IMR-90 (cell line): ENCODE results near the gene DSP. TPM values are rescaled to one million over a fixed set of nuclear protein-coding genes. Genes with fewer than 3 reads are reported as not detected.

Source experiments
- ATAC-seq: fragments of 200-7000 bp; cut with Tn5 transposase; 2 replicates; pipeline ENCODE4 v1.9.1; 2020; ENCODE audit warnings: low read depth, mild to moderate bottlenecking, moderate library complexity
- BruUV-seq: library from RNA; stranded (reverse); fragments of 400-500 nt; replicated peaks from 2 replicates; lab custom pipeline; 2021; lab: Mats Ljungman, UMichigan
- CTCF ChIA-PET: fragments of 300-600 bp; formaldehyde crosslinking; extraction: SDS; loops from one replicate; lab custom pipeline; 2021; ENCODE audit warnings: antibody characterized with exemption; lab: Yijun Ruan, JAX
- POLR2A ChIA-PET: fragments of 300-600 bp; sonication (Branson Sonifier 250); formaldehyde crosslinking; loops from one replicate; lab custom pipeline; 2022; ENCODE audit warnings: antibody characterized with exemption; ENCODE audit not compliant: unreplicated experiment; lab: Charles Lee
- DNase-seq: peaks from one replicate; pipeline ENCODE4 v3.0.0; 2013
- H2AFZ ChIP-seq: replicated peaks from 2 replicates; pipeline ENCODE3; 2013; ENCODE audit warnings: low read length, mild to moderate bottlenecking; ENCODE audit not compliant: poor library complexity
- H2AK5ac ChIP-seq: 2 replicates; pipeline ENCODE4 v1.6.1; 2013; ENCODE audit warnings: low read depth, low read length, inconsistent platforms
- H2AK9ac ChIP-seq: replicated peaks from 2 replicates; pipeline ENCODE3; 2013; ENCODE audit warnings: mild to moderate bottlenecking, low read depth, low read length, moderate library complexity; ENCODE audit not compliant: poor library complexity
- H2BK120ac ChIP-seq: 2 replicates; pipeline ENCODE4 v1.6.1; 2013; ENCODE audit warnings: low read depth, low read length, inconsistent platforms
- H2BK15ac ChIP-seq: 3 replicates; pipeline ENCODE4 v1.6.1; 2013; ENCODE audit warnings: low read depth, low read length, inconsistent platforms
- H2BK20ac ChIP-seq: 2 replicates; pipeline ENCODE4 v1.6.1; 2013; ENCODE audit warnings: low read depth, mild to moderate bottlenecking, inconsistent platforms, low read length, moderate library complexity
- H2BK5ac ChIP-seq: 2 replicates; pipeline ENCODE4 v1.6.1; 2013; ENCODE audit warnings: mild to moderate bottlenecking, low read depth, low read length, inconsistent platforms; ENCODE audit not compliant: poor library complexity, severe bottlenecking
- H3K14ac ChIP-seq: replicated peaks from 2 replicates; pipeline ENCODE4 v1.6.1; 2013; ENCODE audit warnings: low read depth, low read length, inconsistent platforms
- H3K18ac ChIP-seq: 2 replicates; pipeline ENCODE4 v1.6.1; 2013; ENCODE audit warnings: low read depth, low read length, control low read depth
- H3K23ac ChIP-seq: 2 replicates; pipeline ENCODE4 v1.6.1; 2013; ENCODE audit warnings: low read depth, low read length, inconsistent platforms
- H3K27ac ChIP-seq: 2 replicates; pipeline ENCODE4 v1.5.1; 2013; ENCODE audit warnings: mild to moderate bottlenecking, control low read depth, low read length; ENCODE audit not compliant: insufficient read depth
- H3K27me3 ChIP-seq: 2 replicates; pipeline ENCODE4 v1.6.1; 2013; ENCODE audit warnings: low read length; ENCODE audit not compliant: control insufficient read depth, insufficient read depth
- H3K36me3 ChIP-seq: 2 replicates; pipeline ENCODE4 v1.6.1; 2013; ENCODE audit warnings: low read length, mixed read lengths; ENCODE audit not compliant: control insufficient read depth, insufficient read depth
- H3K4ac ChIP-seq: 2 replicates; pipeline ENCODE4 v1.6.1; 2013; ENCODE audit warnings: low read depth, low read length, inconsistent platforms
- H3K4me1 ChIP-seq: 2 replicates; pipeline ENCODE4 v1.6.1; 2013; ENCODE audit warnings: low read length, mixed read lengths; ENCODE audit not compliant: control insufficient read depth, insufficient read depth
- H3K4me2 ChIP-seq: 2 replicates; pipeline ENCODE4 v1.6.1; 2013; ENCODE audit warnings: low read depth, mild to moderate bottlenecking, control low read depth, low read length, moderate library complexity
- H3K4me3 ChIP-seq: 2 replicates; pipeline ENCODE4 v1.5.1; 2013; ENCODE audit warnings: low read depth, mild to moderate bottlenecking, control low read depth, low read length, moderate library complexity; ENCODE audit not compliant: insufficient read depth
- H3K56ac ChIP-seq: 2 replicates; pipeline ENCODE4 v1.6.1; 2013; ENCODE audit warnings: low read length, inconsistent platforms; ENCODE audit not compliant: insufficient read depth; ENCODE audit errors: extremely low read depth
- H3K79me1 ChIP-seq, 2 experiments: 2 replicates each; pipeline ENCODE4 v1.6.1; 2013; ENCODE audit warnings: low read length in 2 of 2, inconsistent platforms in 1 of 2, low read depth in 1 of 2
- H3K9ac ChIP-seq: 2 replicates; pipeline ENCODE4 v1.6.1; 2013; ENCODE audit warnings: low read depth, low read length, control low read depth
- H3K9me1 ChIP-seq: 2 replicates; pipeline ENCODE4 v1.6.1; 2013; ENCODE audit warnings: low read length, inconsistent platforms; ENCODE audit not compliant: insufficient read depth
- H3K9me3 ChIP-seq: 2 replicates; pipeline ENCODE4 v1.6.1; 2013; ENCODE audit warnings: low read length; ENCODE audit not compliant: control insufficient read depth, insufficient read depth
- H4K20me1 ChIP-seq: 2 replicates; pipeline ENCODE4 v1.6.1; 2013; ENCODE audit warnings: low read length, inconsistent platforms; ENCODE audit not compliant: insufficient read depth
- H4K5ac ChIP-seq: 2 replicates; pipeline ENCODE4 v1.6.1; 2013; ENCODE audit warnings: mild to moderate bottlenecking, low read depth, low read length, control low read depth
- H4K8ac ChIP-seq, 2 experiments: 2 replicates each; pipeline ENCODE4 v1.6.1; 2013; ENCODE audit warnings: low read depth in 2 of 2, low read length in 2 of 2, control low read depth in 1 of 2, inconsistent platforms in 1 of 2
- H4K91ac ChIP-seq: 2 replicates; pipeline ENCODE4 v1.6.1; 2013; ENCODE audit warnings: low read depth, low read length, inconsistent platforms; ENCODE audit not compliant: insufficient read depth
- CTCF ChIP-seq: conservative IDR thresholded peaks from 2 replicates; pipeline ENCODE4 v1.5.1; 2012; ENCODE audit warnings: mild to moderate bottlenecking, low read depth, low read length, improper control_type of control experiment
- ELK1 ChIP-seq: fragments of 150-350 bp; IDR thresholded peaks from 2 replicates; pipeline ENCODE4 v1.6.1; 2016; ENCODE audit warnings: low read depth, mild to moderate bottlenecking, low read length, moderate library complexity, borderline replicate concordance
- MAZ ChIP-seq: IDR thresholded peaks from 2 replicates; pipeline ENCODE4 v1.6.1; 2012; ENCODE audit warnings: low read depth, mild to moderate bottlenecking, low read length, improper control_type of control experiment, moderate library complexity, borderline replicate concordance
- MXI1 ChIP-seq: IDR thresholded peaks from 2 replicates; pipeline ENCODE4 v1.6.1; 2012; ENCODE audit warnings: low read depth, mild to moderate bottlenecking, low read length, moderate library complexity, borderline replicate concordance
- NFE2L2 ChIP-seq: fragments of 150-350 bp; IDR thresholded peaks from 2 replicates; pipeline ENCODE4 v1.6.1; 2016; ENCODE audit warnings: low read depth, mild to moderate bottlenecking, low read length
- RAD21 ChIP-seq: IDR thresholded peaks from 2 replicates; pipeline ENCODE4 v1.6.1; 2012; ENCODE audit warnings: low read length, improper control_type of control experiment
- RCOR1 ChIP-seq: IDR thresholded peaks from 2 replicates; pipeline ENCODE4 v1.6.1; 2012; ENCODE audit warnings: mild to moderate bottlenecking, low read length, improper control_type of control experiment; ENCODE audit not compliant: insufficient replicate concordance
- USF2 ChIP-seq: fragments of 150-350 bp; IDR thresholded peaks from 2 replicates; pipeline ENCODE4 v1.6.1; 2017; ENCODE audit warnings: mild to moderate bottlenecking, antibody characterized with exemption, low read length, low read depth
- WGBS, 2 experiments: methylation state at CpG; one replicate each; pipeline versions ENCODE4 v1.1.5 to v1.1.7; 2013; ENCODE audit warnings: missing lambda C conversion rate in 2 of 2; ENCODE audit not compliant: insufficient read length in 1 of 2; ENCODE audit errors: extremely low coverage in 2 of 2; 5-methylcytosine and 5-hydroxymethylcytosine counted together
- dilution Hi-C: fragments of 300-500 bp; cut with HindIII; formaldehyde crosslinking; loops from one replicate; pipeline ENCODE4 v1.14.3; 2018; ENCODE audit warnings: low sequenced_read_pairs; ENCODE audit not compliant: unreplicated experiment
- in situ Hi-C: fragments of 300-500 bp; cut with MboI; formaldehyde crosslinking; loops from 3 replicates; pipeline ENCODE4 v1.14.3; 2019; ENCODE audit warnings: low sequenced_read_pairs, inconsistent platforms, mixed read lengths
- intact Hi-C: fragments of 100-400 bp; cut with micrococcal nuclease; formaldehyde crosslinking; loops from 2 replicates; pipeline ENCODE4 v1.10.0; 2022
- polyA plus RNA-seq, 3 experiments: library from polyadenylated mRNA; depleted of rRNA; stranded (reverse); fragments of >200 nt; gene quantifications; 2 replicates each; pipeline ENCODE4 v1.2.3, GENCODE V29; 2012; ENCODE audit warnings: low replicate concordance in 1 of 3
- total RNA-seq: library from RNA; depleted of rRNA; stranded (reverse); fragments of >200 nt; gene quantifications from 2 replicates; pipeline ENCODE4 v1.2.3, GENCODE V29; 2012

DSP gene
- total and polyA plus RNA-seq, 2 of the 4 experiments (the other 2 are of a cell fraction): 7.1 to 20.1 TPM

- H2BK5ac ChIP-seq: no peak overlapping the region
- no peak overlapping the region for H2AK9ac ChIP-seq
- no CpG with 5 or more reads among the region's 1 CpG for WGBS, 2 experiments
- no peak overlapping the region for H3K56ac ChIP-seq
- no peaks in the 10 kb centered on the region for H3K9me3 ChIP-seq
- H4K20me1 ChIP-seq: no peaks in the 10 kb centered on the region
- H3K4me1 ChIP-seq: peaks cover 11% of the 10 kb centered on the region
- no peak overlapping the region for H2AFZ ChIP-seq
- no peak overlapping the region for H2BK120ac ChIP-seq
- no peak overlapping the region for H3K9ac ChIP-seq
- no peak overlapping the region for H3K4me3 ChIP-seq
- H4K8ac ChIP-seq: no peak overlapping the region
- intact Hi-C loops: no loop called here
- TF ChIP-seq RAD21: no peak
- TF ChIP-seq RCOR1: no peak
- no peak for TF ChIP-seq MXI1
- TF ChIP-seq NFE2L2: no peak
- no peak for TF ChIP-seq CTCF
- no peak for TF ChIP-seq MAZ
- no peak for TF ChIP-seq ELK1
- TF ChIP-seq USF2: no peak
- no peaks in the 10 kb centered on the region for H3K36me3 ChIP-seq
- POLR2A ChIA-PET: no interaction called here
- no TSS peak for BruUV-seq
- H3K79me1 ChIP-seq: no peaks in the 10 kb centered on the region
- no peak overlapping the region for H3K27ac ChIP-seq
- DNase-seq (no peak), ATAC-seq (no peak)
- no peak overlapping the region for H4K91ac ChIP-seq
- H4K5ac ChIP-seq: no peak overlapping the region
- no peak overlapping the region for H3K4me2 ChIP-seq
- H2BK15ac ChIP-seq: no peak overlapping the region
- H3K4ac ChIP-seq: no peak overlapping the region
- no peak overlapping the region for H2AK5ac ChIP-seq
- CTCF ChIA-PET: no interaction called here
- dilution Hi-C loops: no loop called here
- no peak overlapping the region for H3K14ac ChIP-seq
- H2BK20ac ChIP-seq: no peak overlapping the region
- H3K9me1 ChIP-seq: no peaks in the 10 kb centered on the region
- no peak overlapping the region for H3K23ac ChIP-seq
- no peak overlapping the region for H3K18ac ChIP-seq
- peaks cover 4% of the 10 kb centered on the region; the same call in 1 of the 2 replicates for H3K27me3 ChIP-seq
- in situ Hi-C loops: no loop called here
Measured at GRCh38 chr6:7636151-7636550, 94.7 kb downstream of the DSP start.
